ENCODE measurements around the gene IL24. TPM values are rescaled to one million over a fixed set of nuclear protein-coding genes. Genes with fewer than 3 reads are reported as not detected.

The IL24 gene
- total RNA-seq, 1 donor from 2014 or later: not detected

DNA sequence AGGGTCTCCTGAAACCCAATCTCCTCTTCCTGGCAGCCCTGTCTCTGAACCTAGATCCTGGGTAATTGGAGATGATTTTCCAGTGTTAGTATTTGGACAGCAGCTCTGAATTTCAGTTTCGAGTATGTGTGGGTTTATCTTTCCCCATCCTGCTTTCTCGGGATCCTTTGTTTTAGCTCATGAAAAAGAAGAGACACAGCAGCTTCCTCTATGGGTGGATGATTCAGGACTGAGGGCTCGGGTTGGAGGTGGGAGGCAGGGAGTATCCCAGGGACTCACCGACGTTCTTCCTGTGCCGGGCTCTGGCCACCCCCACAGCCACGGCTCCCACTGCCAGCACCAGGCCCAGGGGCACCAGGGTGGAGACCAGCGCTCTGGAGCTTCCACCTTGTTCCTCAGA lies 34.9 kb downstream of the IL24 start:
- Mint-ChIP-seq H3K4me1 (ENCODE audit: unreplicated experiment) (no peaks in the 10 kb centered on the region), H3K27me3 (ENCODE audit: unreplicated experiment) (no peaks in the 10 kb centered on the region), H3K36me3 (ENCODE audit: unreplicated experiment) (no peaks in the 10 kb centered on the region), H3K4me3 (ENCODE audit: unreplicated experiment) (no peak overlapping the region), H3K9me3 (ENCODE audit: unreplicated experiment) (no peaks in the 10 kb centered on the region), H3K27ac (ENCODE audit: unreplicated experiment) (no peak overlapping the region)
- no peak for DNase-seq (ENCODE audit: extremely low spot score, unreplicated experiment)
- no peak for TF ChIP-seq CTCF (IDR thresholded peaks at IDR 0.05)

- H3K27ac Mint-ChIP-seq (ENCODE audit: unreplicated experiment): no peak overlapping the region
- no peak overlapping the region for H3K4me3 Mint-ChIP-seq (ENCODE audit: unreplicated experiment)
- peak; percentile 36 for TF ChIP-seq CTCF (IDR thresholded peaks at IDR 0.05)
- H3K36me3 Mint-ChIP-seq (ENCODE audit: unreplicated experiment): no peaks in the 10 kb centered on the region
- H3K4me1 Mint-ChIP-seq (ENCODE audit: unreplicated experiment): no peaks in the 10 kb centered on the region
- no peaks in the 10 kb centered on the region for H3K27me3 Mint-ChIP-seq (ENCODE audit: unreplicated experiment)
- no peaks in the 10 kb centered on the region for H3K9me3 Mint-ChIP-seq (ENCODE audit: unreplicated experiment)
- no peak for DNase-seq (ENCODE audit: extremely low spot score, unreplicated experiment)
Observed at GRCh38 chr1:206933333-206933945, 36.2 kb downstream of the IL24 start.

DNA sequence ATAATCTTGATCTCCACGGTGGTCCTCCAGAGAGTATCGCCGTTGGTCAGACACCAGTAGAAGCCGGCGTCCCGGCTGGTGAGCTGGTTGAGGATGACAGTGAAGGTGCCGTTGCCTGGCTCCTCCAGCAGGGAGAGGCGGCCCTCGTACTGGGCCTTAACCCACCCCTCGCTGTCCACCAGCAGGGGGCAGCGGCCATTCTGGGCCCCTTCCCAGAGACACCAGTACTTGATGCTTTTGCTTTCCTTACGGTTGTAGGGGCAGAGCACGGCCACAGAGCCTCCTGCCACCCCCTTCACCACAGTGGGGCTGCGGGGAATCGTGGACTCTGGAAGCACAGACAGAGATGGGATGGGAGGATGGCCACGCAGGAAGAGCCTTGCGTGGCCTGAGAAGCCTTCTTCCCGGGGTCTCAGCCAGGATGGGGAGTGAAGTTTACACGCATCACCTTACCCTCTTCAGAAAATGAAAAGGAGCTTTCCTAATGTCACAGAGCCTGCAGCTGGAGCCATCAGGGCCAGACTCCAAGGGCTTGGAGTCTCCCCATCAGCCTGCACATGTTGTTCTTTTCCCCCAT lies 38.3 kb downstream of the IL24 start:
- H3K27ac Mint-ChIP-seq (ENCODE audit: unreplicated experiment): no peak overlapping the region
- peaks cover 4% of the 10 kb centered on the region for H3K27me3 Mint-ChIP-seq (ENCODE audit: unreplicated experiment)
- DNase-seq (ENCODE audit: extremely low spot score, unreplicated experiment): no peak
- peak; percentile 28 for TF ChIP-seq CTCF (IDR thresholded peaks at IDR 0.05)
- no peaks in the 10 kb centered on the region for H3K9me3 Mint-ChIP-seq (ENCODE audit: unreplicated experiment)
- H3K4me1 Mint-ChIP-seq (ENCODE audit: unreplicated experiment): no peaks in the 10 kb centered on the region
- no peaks in the 10 kb centered on the region for H3K36me3 Mint-ChIP-seq (ENCODE audit: unreplicated experiment)
- H3K4me3 Mint-ChIP-seq (ENCODE audit: unreplicated experiment): no peak overlapping the region

DNA sequence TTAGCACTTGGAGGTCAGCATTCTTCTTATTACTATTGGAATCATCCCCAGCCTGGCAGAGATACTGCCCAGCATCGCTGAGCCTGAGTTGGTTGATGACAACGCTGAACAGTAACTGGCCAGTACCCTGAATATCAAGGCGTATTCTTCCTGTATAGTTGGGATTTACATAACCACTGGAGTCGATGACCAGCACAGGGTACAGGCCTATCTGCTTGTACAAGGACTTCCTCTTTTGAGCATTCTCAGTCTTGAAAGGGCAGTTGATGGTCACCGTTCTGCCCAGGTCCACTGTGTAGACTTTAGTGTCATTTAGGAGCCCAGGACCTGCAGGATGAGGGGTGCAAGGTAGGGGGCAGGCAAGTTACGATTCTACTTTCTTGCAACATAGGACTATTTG lies 40.2 kb downstream of the IL24 start:
- Mint-ChIP-seq H3K36me3 (ENCODE audit: unreplicated experiment) (no peaks in the 10 kb centered on the region), H3K4me3 (ENCODE audit: unreplicated experiment) (no peak overlapping the region), H3K9me3 (ENCODE audit: unreplicated experiment) (no peaks in the 10 kb centered on the region), H3K27me3 (ENCODE audit: unreplicated experiment) (peaks cover 4% of the 10 kb centered on the region), H3K4me1 (ENCODE audit: unreplicated experiment) (no peaks in the 10 kb centered on the region), H3K27ac (ENCODE audit: unreplicated experiment) (no peak overlapping the region)
- no peak for TF ChIP-seq CTCF (IDR thresholded peaks at IDR 0.05)
- DNase-seq (ENCODE audit: extremely low spot score, unreplicated experiment): no peak

DNA sequence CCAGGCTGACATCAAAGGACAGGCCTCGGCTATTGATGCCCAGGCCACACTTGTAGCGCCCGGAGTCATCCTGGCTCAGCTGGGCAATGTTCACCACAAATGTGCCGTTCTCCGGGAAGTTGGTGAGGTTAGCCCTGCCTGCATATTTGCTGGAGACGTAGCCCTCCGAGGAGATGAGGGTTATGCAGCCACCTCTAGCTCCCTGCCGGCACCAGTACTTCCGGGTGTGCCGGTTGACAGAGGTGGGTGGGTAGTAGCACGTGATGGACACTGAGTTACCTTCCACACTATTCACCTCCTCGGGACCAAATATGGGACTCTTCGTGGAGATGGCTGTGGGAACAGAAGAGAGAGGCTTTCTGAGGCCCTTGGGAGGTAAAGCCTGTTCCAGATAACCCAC lies 41.9 kb downstream of the IL24 start:
- Mint-ChIP-seq H3K36me3 (ENCODE audit: unreplicated experiment) (no peaks in the 10 kb centered on the region), H3K27me3 (ENCODE audit: unreplicated experiment) (peaks cover 13% of the 10 kb centered on the region), H3K4me3 (ENCODE audit: unreplicated experiment) (no peak overlapping the region), H3K9me3 (ENCODE audit: unreplicated experiment) (no peaks in the 10 kb centered on the region), H3K4me1 (ENCODE audit: unreplicated experiment) (no peaks in the 10 kb centered on the region), H3K27ac (ENCODE audit: unreplicated experiment) (no peak overlapping the region)
- no peak for DNase-seq (ENCODE audit: extremely low spot score, unreplicated experiment)
- TF ChIP-seq CTCF (IDR thresholded peaks at IDR 0.05): no peak
